DMS79 (cell line): ENCODE results near the gene ATRNL1.

Experiments
- DNase-seq: peaks from one replicate; lab custom pipeline; 2025; lab: John Stamatoyannopoulos, UW

ATRNL1 gene

DNA sequence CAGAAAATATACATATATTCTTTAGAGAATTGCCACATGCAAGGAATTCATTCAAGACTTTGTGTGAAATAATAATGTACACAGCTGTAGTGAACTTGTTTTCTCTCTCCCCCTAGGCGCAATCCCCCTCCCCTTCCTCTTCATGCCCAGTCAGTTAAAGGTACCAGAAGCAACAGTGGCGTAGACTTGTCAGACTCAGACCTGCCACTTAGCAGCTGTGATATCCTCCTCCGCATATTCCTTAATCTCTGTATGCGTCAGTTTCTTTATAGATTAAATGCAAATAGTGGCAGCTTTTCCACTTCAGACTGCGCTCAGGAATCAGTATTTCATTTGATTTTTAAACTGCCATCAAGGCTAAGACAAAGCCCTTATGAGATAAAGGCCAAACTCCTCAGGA lies 815.9 kb downstream of the ATRNL1 start:
- DNase-seq = no peak

DNA sequence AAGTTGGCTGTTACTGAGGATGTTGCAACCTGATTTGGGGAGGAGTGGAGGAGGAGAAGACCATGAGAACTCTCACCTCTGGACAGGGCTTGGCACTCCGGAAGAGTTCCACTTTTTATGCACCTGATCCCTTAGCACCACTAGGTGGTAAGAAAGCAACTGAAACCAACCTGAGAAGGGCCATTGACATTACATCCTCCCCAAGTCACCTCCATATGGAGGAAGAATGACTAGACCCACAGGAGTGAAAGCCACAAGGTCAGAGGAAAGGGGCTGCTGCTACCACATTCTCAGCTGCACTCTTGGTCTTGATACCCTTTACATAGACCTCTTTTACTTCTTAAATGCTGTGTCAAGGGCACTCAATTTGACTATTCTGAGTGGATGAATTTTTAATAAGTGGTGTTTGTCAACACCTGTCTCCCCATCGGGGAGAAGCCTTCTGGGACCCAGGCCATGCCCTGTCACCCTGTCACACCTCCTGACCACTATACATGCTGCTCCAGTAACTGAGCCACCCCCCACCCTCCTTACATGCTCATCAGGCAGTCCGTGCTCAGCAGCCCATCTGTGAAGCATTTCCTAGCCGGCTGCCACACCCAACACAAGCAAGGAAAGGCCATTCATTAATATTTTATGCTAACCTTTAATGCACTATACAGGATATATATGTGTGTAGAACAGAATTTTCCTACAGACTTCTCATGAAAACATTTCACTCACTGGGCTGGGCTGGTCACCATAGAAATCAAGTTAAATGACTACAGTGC lies 817.0 kb downstream of the ATRNL1 start:
- DNase-seq = no peak

DNA sequence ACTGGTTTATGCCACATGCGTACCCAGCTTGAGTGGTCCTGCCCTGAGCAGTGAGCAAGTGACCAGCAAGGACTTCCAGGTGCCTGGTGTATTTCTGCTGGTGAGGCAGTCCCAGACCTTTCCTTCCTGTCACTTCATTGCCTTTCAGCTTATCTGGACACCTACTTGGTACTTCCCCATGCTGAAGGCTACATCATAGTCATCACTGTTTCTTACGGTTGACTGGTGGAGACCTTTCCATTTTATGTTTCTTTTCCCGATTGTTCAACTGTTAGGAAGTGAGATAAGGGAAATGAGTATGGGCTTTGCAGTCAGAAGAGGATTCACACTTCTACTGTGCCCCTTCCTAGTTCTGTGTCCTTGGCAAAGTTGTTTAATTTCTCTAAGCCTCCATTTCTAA lies 821.3 kb downstream of the ATRNL1 start:
- DNase-seq = no peak

DNA sequence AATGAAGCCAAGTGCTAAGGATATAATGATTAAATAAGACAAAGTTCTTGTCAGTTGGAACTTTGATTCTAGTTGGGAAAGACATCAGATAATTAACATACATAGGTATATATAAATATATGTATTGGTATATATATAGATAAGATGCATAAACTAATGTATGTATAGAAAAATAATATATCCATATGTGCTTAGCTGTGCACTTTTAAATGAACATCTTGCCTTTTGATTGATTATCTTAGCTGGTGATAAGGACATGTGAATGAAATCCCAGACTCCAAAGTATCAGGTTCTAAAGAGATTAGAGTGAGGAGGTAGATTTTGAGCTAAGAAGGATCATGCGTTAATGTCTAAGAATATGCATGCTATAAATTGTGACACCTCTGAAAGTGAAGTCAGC lies 822.3 kb downstream of the ATRNL1 start:
- DNase-seq = no peak

DNA sequence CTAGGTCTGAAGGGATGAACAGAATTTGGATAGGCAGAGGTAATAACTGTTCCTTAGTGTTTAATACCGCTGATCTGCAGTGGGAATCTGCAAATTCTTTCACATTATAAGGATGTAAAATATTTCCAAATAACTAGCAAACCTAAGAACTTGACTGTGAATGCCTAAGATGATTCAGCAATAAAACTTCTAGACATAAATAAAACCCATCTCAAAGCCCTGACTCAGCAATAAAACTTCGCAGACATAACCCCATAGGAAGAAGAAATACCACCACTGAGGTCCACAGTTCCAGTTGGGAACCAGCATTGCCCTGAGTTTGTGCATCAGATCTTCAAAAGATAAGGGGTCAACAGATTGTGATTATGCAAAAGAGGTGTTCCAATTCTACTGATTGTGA lies 825.6 kb downstream of the ATRNL1 start:
- DNase-seq = no peak

DNA sequence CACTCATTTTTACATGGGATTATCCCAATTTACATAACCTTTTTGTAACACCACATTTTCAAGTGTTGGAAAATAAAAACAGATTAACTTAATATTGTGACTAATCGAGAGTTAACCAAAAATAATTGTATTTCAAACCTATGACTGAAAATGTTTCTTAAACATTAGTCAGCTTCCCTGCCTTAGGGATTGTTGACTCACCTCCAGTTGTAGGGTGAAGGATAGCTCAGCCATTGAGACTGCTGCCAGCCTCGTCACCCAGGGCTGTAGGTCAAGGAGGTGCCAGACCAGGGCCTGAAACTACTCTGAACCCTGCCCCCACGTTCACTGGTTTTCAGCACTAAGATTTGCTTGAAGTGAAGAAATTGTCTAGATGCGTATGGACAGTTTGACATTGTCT lies 828.6 kb downstream of the ATRNL1 start:
- no peak for DNase-seq

DNA sequence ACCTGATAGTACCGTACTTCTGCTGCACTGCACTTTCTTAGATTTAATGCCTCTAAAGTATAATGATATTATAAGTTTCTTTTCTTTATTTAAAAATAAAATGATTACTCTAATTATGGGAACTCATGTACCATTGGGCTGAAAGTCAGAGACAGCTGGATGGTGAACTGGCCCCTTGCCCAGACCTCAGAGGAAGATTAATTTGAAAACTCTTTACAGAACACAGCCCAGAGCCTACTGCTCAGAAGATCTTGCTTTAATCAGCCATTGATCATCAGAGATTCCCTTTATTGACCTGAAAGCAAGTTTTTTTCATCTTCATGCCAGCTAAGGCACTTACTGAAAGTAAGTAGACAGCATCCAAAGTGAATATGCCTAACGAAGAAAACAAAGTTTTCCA lies 838.1 kb downstream of the ATRNL1 start:
- no peak for DNase-seq

DNA sequence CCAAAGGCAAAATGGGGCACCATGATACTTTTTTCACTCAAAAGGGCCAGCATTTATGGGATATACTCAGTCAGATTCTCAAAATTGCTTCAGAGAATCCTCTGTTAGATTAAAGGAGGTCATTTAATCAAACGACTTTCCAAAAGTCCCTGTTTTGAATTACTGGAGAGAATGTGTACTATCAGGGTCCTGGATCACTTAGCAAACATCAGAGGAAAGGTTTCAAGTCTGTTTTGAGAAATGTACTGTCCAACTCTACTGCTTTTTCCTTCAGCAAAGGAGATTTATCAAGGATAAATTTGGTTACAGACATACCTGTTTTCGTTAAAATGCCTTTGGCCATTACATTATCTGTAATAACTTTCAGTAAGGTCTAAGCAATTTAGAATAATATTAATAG lies 838.9 kb downstream of the ATRNL1 start:
- no peak for DNase-seq

DNA sequence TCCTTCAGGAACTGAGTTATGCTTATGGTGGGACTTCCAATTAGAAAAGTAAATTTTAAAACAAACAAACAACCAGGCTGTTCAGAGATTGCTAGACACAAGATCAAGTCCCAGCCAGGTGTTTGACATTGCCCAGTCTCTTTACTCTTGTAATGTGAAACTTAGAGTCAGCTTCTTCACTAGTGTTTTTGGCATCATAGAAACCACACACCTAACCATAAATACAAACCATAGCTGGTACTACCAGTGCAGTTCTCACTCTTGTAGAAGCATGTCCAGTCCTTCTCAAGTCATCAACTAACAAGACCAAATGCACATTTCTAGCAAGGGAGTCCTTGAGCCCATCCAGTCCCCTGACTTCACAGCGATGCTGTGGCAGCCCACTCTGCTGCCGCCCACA lies 839.9 kb downstream of the ATRNL1 start:
- no peak for DNase-seq

DNA sequence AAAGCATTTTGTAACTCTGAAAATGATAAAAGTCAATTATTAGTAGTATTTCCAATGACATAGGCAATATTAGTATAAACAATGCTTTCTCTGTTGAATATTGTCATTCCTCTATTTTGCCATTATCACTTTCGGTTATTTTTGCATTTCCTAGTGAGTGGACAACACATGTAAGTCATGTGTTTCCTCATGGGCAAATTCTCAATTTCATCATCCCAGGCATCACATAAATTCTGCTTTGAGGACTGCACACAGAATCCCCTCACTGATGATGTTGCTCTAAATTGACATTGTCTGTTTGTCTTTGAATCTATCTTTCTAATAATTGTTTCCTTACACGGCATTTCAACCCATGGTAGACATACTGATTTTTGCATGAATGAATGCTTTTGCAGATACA lies 842.6 kb downstream of the ATRNL1 start:
- no peak for DNase-seq

DNA sequence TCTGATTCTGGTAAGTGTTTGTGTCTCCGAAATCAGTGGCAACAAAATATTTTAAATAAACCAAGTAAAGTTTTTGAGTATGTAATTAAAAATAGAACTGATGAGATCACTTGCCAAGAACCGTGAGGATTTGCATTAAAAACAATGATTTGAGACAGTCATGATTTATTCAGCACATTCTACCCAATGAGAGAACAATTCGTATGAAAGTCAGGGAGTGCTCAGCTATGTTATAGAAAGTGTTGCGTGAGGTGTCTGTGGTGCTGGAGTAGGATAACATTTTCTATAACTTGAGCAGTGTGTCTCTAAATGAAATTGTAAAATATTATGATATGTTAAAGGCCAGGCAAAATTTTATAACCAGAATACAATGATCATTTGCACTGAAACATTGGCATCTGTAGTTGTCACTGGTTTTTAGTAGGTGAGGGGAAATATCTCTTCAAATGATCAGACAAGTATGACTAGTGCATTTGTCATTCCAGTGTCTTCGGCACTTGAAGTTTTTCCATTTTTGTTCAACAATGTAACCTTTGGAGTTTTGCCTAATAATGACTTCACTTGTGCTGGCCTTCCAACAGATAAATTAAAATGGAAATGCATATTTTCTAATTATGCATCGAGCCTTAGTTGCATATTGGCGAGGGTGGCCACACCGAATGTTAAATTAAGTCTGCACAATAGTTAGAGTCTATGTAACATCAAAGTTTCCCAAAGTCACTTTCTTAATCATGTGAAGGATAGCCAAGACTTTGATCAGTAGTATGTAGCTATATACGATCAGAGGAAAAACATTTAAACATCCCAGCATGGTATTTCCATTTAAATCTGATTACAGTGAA lies 844.0 kb downstream of the ATRNL1 start:
- no peak for DNase-seq

DNA sequence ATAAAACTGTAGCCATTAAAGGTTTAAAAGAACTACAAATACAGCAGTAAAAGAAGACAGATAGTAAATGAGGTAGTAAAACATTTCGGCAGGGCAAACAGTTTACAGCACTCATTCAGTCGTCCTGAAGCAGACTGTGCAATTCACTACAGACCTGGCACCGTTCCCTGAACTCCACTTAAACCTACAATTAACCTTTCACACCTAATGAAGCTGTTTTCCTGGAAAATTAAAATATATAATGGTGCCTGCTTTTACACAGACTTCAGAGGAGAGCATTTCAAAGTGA lies 844.5 kb downstream of the ATRNL1 start:
- no peak for DNase-seq

DNA sequence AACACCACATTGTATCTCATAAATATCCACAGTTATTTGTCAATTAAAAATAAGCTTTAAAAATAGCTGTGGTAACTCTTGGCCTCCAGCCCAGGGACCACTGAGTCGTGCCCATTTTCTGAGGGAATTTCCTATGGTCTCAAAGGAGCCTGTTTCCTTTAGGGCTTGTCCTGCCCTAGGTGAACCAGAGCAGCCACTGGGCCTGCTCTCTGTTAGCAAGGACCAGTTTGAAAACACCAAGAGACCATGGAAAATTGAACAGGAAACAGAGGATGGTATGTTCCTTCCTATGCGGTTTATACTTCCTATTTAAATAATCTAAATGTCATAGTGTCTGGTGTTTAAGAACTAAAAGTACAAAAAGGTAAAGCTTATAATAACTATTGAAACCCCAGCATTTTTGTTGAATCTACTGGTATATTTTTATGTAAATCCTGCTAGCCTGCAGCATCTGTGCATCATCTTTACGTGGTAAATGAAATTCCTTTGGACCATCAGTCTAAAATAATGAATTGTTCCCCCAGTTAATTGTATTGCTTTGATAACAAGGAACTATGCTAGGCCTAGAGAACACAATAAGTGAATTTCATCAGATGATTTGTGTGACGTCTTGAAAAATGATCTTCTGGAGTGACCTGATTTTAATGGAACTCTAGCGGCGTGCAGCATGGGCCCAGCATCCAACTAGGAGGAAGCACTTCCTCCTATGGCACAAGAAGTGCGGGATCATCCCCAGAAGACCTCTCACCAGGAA lies 846.1 kb downstream of the ATRNL1 start:
- no peak for DNase-seq

DNA sequence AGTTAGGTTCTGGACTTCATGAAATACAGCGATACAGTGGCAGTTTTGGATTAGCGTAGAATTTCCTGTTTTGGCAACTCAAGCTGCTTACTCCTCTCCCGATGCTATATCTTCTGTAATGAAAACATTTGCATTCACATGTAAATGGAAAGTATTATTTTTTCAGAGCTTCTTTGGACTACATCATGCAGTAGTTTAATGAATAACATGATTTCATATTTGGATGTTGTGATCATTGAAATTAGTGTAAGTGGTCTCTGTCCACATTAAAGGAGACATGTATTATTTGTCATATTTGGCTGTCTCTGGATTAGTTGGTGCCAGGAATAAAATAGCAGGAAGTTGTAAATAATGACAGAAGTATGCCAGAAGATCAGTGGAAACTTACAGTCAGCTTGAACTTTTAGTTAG lies 848.2 kb downstream of the ATRNL1 start:
- DNase-seq = no peak

DNA sequence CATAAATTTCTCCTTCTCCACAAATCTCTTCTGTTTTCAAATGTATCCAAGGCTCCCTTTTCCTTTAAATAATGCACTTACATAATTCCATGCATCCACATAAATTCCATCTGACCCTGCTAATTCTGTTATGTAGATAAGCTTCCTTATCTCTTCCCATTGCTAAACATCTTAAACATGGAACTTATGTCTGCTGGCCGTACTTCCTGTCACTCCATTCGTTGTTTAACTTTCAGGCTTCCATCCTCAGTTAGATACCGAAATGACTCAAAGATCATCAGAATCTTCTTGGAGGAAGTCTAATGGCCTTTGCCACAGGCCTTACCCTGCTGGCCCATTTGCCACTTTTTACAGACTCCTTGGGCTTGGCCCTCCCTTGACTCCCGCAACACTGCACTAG lies 848.9 kb downstream of the ATRNL1 start:
- DNase-seq = no peak

DNA sequence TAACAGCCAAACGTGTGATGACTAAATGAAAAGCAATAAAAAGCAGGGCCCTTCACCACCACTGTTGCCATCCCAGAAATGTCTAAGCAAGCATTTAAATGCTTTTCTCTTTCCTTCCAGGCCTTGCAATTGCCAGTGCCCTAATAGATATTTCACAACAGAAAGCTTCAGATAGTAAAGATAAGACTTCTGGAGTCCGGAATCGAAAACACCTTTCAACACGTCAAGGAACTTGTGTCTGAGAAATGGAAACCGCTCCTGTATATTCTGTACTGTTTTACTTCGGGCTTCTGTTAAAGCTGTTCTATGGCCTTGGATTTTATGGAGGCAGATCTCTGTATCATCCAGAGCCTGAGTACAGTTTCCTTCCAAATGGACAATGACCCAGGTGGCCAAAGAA lies 851.4 kb downstream of the ATRNL1 start:
- no peak for DNase-seq

DNA sequence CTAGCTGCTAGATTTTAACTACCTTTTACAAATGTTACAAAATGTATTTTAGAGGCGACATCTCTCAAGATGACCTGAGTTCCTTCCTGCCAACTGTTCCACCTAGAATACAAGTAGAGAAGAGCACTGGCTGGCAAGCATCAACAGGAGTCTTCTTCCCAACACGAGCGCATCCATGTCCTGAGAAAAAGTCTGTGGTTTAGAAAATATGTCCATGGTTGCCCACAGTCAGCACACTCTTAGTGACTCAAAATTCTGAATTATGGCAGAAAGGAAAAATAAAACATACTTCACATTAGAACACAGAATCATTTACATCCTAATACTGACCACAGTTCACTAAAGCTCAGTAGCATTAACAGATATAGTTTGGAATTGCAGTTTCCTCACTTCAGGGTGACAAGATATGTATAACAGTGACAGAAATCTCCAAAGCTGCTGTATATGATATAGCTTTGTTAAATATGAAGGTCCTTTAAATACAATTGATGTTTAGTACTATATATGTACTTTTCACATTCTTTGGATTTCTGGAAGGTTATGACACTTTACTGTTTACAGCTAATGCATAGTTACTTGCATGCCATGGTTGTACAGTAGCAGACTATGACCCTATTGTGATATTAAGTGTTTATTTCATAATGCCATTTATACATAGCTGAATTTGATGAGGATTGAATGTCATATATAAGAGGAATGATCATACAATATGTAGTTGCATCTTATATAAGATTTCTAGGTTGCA lies 852.7 kb downstream of the ATRNL1 start:
- DNase-seq = no peak

DNA sequence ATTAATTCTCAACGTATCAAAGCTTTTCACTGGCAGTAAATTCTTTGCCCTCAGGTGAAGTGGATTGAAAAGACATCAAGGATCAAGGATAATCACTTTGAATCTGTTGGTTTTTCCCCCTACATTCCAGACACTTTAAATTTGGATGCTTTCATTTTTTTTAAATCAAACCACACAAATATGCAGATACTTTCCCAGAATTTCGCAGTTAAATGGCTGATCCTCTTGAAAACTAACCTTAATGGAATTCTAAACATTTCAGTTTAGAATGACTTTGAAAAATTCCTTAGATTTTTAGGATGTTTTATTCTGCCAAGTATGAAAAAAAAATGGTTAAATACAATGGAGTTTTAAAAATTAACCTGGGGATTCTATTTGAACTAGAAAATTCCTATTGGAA lies 853.9 kb downstream of the ATRNL1 start:
- no peak for DNase-seq

DNA sequence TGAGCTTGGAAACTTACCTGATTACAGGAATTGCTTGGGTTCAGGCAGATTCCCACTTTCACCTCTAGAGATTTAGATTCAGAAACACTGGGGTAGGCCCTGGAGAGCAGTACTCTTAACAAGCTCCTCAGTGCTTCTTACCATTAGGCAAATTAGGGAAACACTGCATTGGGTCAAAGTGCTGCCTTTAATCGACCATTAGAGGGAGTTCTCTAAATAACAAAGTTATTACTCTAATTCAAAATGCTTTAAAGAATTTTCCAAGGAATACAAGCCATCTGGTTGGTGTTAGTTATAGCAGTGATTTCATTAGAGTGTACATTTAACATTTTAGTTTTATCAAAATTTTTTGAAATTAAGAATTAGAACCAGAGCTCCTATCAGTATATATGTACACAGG lies 855.3 kb downstream of the ATRNL1 start:
- no peak for DNase-seq

DNA sequence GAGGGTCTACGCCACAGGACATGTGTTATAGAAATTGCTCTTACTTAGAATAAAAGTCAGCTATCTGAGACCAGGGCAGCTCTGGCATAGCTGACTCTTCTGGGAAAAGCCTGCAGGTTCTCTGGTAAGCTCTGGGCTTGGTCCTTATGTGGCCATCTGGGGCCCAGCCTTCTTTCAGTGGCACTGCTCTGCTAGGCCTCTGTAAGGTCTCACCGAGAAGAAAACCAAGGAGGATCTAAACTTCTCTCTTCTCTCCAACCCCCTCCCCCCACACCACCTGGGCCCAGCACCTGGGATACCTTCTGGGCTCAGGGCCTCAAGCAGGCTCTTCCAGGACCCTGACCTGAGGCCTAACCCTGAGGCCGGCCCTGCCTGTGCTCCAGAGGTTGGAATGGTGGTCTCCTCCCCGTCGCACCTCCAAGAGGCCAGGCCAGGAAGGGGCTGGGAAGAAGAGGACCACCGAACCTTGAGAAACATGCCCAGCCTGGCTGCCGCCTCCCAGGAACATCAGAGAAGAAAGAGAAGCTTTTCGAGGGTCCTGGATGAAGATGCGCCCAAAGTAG lies 856.2 kb downstream of the ATRNL1 start:
- DNase-seq = no peak

DNA sequence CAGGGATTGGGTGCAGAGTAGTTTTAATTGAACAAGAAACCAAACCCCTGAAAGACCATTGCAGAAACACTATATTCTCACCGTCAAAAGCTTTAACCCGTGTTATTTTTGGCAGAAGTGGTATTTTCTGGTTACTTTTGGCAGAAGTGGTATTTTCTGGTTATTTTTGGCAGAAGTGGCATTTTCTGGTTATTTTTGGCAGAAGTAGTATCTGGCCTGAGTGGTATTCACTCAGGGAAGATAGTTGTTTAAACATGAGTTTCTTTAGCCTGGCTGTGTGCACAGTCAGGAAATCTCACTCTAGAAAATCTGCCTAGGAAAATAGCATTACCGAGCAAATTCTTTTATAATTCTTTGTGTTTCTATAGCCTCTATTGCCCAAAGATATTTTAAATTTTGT lies 857.2 kb downstream of the ATRNL1 start:
- DNase-seq = no peak

DNA sequence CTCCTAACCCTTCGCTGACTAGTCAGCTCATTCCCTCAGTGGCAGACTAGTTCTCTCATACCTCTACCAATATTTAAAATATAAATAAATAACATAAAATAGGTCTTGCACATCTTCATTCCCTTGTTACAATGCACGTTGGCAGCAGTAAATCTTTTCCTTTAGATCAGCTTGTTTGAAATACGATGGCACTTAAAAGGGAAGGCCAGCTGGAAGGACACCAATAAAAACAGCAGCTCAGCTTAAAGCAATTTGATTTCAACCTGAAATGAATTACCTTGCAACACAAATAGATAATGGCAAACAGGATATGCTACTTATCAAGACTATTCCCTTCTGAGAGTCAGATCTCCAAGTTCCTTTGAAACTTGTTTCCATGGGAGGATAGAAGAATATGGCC lies 858.1 kb downstream of the ATRNL1 start:
- DNase-seq = no peak
